ENCODE results near the gene TARDBP. TPM values are rescaled to one million over a fixed set of nuclear protein-coding genes. Genes with fewer than 3 reads are reported as not detected.
"Not testable (repeated sequence)": the region's sequence is repeated elsewhere in the genome, so short reads cannot be mapped to it uniquely, and the experiment has no call there.

Gene TARDBP
- polyA plus RNA-seq, 1 donor from 2014 or later = 129 TPM

DNA sequence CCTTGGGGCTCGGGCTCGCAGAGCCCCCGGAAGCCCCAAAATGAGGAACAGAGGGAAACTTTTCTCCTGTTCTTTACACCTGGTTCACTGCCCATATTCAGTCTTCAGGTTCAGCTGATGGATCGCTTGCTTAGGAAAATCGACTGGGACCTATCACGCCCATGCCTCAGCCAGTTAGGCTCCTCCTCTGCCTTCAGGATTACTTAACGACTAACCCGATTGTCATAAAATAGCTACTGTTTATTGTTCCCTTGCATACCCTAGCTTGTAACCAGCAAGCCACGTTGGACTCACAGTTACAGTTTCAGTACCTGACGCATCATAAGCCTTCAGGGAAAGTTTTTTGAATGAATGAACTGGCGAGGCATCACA is 692 bp downstream of the TARDBP start:
- TF ChIP-seq EP300 (conservative IDR thresholded peaks at IDR 0.05; ENCODE audit: poor library complexity, severe bottlenecking) (no peak), TAF1 (IDR thresholded peaks at IDR 0.05; ENCODE audit: low read depth) (no peak), RAD21 (conservative IDR thresholded peaks at IDR 0.05) (no peak), MXI1 (conservative IDR thresholded peaks at IDR 0.05; ENCODE audit: poor library complexity, severe bottlenecking) (no peak), EZH2 (IDR thresholded peaks at IDR 0.05; ENCODE audit: borderline replicate concordance, insufficient read depth, low read length, poor library complexity, severe bottlenecking) (no peak), POLR2AphosphoS5 (IDR thresholded peaks at IDR 0.05) (no peak), SMC3 (conservative IDR thresholded peaks at IDR 0.05; ENCODE audit: poor library complexity) (no peak)
- TF ChIP-seq, protein P1, sequence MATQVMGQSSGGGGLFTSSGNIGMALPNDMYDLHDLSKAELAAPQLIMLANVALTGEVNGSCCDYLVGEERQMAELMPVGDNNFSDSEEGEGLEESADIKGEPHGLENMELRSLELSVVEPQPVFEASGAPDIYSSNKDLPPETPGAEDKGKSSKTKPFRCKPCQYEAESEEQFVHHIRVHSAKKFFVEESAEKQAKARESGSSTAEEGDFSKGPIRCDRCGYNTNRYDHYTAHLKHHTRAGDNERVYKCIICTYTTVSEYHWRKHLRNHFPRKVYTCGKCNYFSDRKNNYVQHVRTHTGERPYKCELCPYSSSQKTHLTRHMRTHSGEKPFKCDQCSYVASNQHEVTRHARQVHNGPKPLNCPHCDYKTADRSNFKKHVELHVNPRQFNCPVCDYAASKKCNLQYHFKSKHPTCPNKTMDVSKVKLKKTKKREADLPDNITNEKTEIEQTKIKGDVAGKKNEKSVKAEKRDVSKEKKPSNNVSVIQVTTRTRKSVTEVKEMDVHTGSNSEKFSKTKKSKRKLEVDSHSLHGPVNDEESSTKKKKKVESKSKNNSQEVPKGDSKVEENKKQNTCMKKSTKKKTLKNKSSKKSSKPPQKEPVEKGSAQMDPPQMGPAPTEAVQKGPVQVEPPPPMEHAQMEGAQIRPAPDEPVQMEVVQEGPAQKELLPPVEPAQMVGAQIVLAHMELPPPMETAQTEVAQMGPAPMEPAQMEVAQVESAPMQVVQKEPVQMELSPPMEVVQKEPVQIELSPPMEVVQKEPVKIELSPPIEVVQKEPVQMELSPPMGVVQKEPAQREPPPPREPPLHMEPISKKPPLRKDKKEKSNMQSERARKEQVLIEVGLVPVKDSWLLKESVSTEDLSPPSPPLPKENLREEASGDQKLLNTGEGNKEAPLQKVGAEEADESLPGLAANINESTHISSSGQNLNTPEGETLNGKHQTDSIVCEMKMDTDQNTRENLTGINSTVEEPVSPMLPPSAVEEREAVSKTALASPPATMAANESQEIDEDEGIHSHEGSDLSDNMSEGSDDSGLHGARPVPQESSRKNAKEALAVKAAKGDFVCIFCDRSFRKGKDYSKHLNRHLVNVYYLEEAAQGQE (IDR thresholded peaks at IDR 0.05; ENCODE audit: borderline replicate concordance) = no peak
- TF ChIP-seq, protein P2, sequence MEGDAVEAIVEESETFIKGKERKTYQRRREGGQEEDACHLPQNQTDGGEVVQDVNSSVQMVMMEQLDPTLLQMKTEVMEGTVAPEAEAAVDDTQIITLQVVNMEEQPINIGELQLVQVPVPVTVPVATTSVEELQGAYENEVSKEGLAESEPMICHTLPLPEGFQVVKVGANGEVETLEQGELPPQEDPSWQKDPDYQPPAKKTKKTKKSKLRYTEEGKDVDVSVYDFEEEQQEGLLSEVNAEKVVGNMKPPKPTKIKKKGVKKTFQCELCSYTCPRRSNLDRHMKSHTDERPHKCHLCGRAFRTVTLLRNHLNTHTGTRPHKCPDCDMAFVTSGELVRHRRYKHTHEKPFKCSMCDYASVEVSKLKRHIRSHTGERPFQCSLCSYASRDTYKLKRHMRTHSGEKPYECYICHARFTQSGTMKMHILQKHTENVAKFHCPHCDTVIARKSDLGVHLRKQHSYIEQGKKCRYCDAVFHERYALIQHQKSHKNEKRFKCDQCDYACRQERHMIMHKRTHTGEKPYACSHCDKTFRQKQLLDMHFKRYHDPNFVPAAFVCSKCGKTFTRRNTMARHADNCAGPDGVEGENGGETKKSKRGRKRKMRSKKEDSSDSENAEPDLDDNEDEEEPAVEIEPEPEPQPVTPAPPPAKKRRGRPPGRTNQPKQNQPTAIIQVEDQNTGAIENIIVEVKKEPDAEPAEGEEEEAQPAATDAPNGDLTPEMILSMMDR (IDR thresholded peaks at IDR 0.05; ENCODE audit: poor library complexity, severe bottlenecking) = no peak
- Histone ChIP-seq H3K9me2 (ENCODE audit: insufficient read depth, low read length) (no peaks in the 10 kb centered on the region), H3F3A (ENCODE audit: insufficient read depth, low read length, poor library complexity, severe bottlenecking) (no peaks in the 10 kb centered on the region), H2AFZ (ENCODE audit: low read depth, low read length) (peak overlapping the region; percentile 91), H3K27ac (ENCODE audit: low read length) (peak overlapping the region; percentile 92), H3K79me2 (replicated peaks; ENCODE audit: insufficient read depth, low read length) (peaks cover 22% of the 10 kb centered on the region), H4K20me1 (ENCODE audit: insufficient read depth) (no peaks in the 10 kb centered on the region), H3K9me3 (ENCODE audit: low read length) (no peaks in the 10 kb centered on the region), H3K36me3 (ENCODE audit: insufficient read depth, low read length) (no peaks in the 10 kb centered on the region), H3K4me2 (ENCODE audit: low read length) (peak overlapping the region; percentile 90), H3K27me3 (ENCODE audit: insufficient read depth, low read depth, low read length) (no peaks in the 10 kb centered on the region), H3K9ac (ENCODE audit: low read length) (peak overlapping the region; percentile 97), H3K4me3 (ENCODE audit: low read length) (peak overlapping the region; percentile 93)

DNA sequence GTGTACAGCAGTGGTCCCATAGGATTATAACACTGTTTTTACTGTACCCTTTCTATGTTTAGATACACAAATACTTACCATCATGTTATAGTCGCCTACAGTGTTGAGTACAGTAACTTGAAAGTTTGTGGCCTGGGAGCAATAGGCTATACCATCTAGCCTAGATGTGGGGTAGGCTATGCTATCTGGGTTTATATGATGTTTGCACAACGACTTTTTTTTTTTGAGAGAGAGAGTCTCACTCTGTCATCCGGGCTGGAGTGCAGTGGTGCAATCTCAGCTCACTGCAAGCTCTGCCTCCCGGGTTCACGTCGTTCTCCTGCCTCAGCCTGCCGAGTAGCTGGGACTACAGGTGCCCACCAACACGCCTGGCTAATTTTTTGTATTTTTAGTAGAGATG is 6.9 kb downstream of the TARDBP start:
- H3K9ac ChIP-seq (ENCODE audit: low read length); H3K9me3 ChIP-seq (ENCODE audit: low read length); H3K9me2 ChIP-seq (ENCODE audit: insufficient read depth, low read length); H4K20me1 ChIP-seq (ENCODE audit: insufficient read depth); H3K79me2 ChIP-seq (replicated peaks; ENCODE audit: insufficient read depth, low read length); H2AFZ ChIP-seq (ENCODE audit: low read depth, low read length); H3K4me3 ChIP-seq (ENCODE audit: low read length); H3K4me2 ChIP-seq (ENCODE audit: low read length); H3K36me3 ChIP-seq (ENCODE audit: insufficient read depth, low read length); H3F3A ChIP-seq (ENCODE audit: insufficient read depth, low read length, poor library complexity, severe bottlenecking); H3K27ac ChIP-seq (ENCODE audit: low read length); H3K27me3 ChIP-seq (ENCODE audit: insufficient read depth, low read depth, low read length): not testable (repeated sequence)

DNA sequence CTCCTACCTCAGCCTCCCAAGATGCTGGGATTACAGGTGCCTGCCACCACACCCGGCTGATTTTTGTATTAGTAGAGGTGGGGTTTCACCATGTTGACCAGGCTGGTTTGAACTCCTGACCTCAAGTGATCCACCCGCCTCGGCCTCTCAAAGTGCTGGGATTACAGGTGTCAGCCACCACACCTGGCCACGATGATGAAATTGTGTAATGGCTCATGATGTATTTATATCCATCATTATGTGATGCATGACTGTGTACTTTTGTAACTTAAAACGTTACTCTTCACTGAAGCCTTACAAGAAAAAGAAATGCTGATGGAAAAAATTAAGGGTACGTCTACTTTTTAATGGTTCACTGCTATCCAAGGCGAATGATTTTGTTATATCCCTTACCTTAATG is 7.5 kb downstream of the TARDBP start:
- Histone ChIP-seq H3K27ac (ENCODE audit: low read length) (no peak overlapping the region), H3K9me3 (ENCODE audit: low read length) (no peaks in the 10 kb centered on the region), H3K27me3 (ENCODE audit: insufficient read depth, low read depth, low read length) (no peaks in the 10 kb centered on the region), H3F3A (ENCODE audit: insufficient read depth, low read length, poor library complexity, severe bottlenecking) (no peaks in the 10 kb centered on the region), H2AFZ (ENCODE audit: low read depth, low read length) (no peak overlapping the region), H3K36me3 (ENCODE audit: insufficient read depth, low read length) (peaks cover 8% of the 10 kb centered on the region), H3K79me2 (replicated peaks; ENCODE audit: insufficient read depth, low read length) (peaks cover 7% of the 10 kb centered on the region), H3K9ac (ENCODE audit: low read length) (no peak overlapping the region), H3K9me2 (ENCODE audit: insufficient read depth, low read length) (no peaks in the 10 kb centered on the region), H3K4me3 (ENCODE audit: low read length) (no peak overlapping the region), H4K20me1 (ENCODE audit: insufficient read depth) (peaks cover 8% of the 10 kb centered on the region), H3K4me2 (ENCODE audit: low read length) (no peak overlapping the region)
- TF ChIP-seq, protein P2 (IDR thresholded peaks at IDR 0.05; ENCODE audit: poor library complexity, severe bottlenecking) = no peak
- TF ChIP-seq, protein P1 (IDR thresholded peaks at IDR 0.05; ENCODE audit: borderline replicate concordance) = no peak
- TF ChIP-seq EP300 (conservative IDR thresholded peaks at IDR 0.05; ENCODE audit: poor library complexity, severe bottlenecking) (no peak), SMC3 (conservative IDR thresholded peaks at IDR 0.05; ENCODE audit: poor library complexity) (no peak), POLR2AphosphoS5 (IDR thresholded peaks at IDR 0.05) (no peak), EZH2 (IDR thresholded peaks at IDR 0.05; ENCODE audit: borderline replicate concordance, insufficient read depth, low read length, poor library complexity, severe bottlenecking) (no peak), TAF1 (IDR thresholded peaks at IDR 0.05; ENCODE audit: low read depth) (no peak)

Data from neural cell (in vitro differentiated cells).